Left cardiac atrium (tissue), 4 donors: ENCODE measurements around the gene PLCB2. TPM values are rescaled to one million over a fixed set of nuclear protein-coding genes. Genes with fewer than 3 reads are reported as not detected.

Experiments used
- ATAC-seq, 2 donors: fragments of 200-7000 bp; cut with Tn5 transposase; one replicate each; pipeline ENCODE4 v1.9.1; 2020; ENCODE audit warnings: mild to moderate bottlenecking in 2 of 2, moderate library complexity in 2 of 2
- DNase-seq: peaks from one replicate; pipeline ENCODE4 v3.0.0-alpha.2; 2020
- intact Hi-C, 2 donors: fragments of 100-400 bp; cut with DNase I; formaldehyde crosslinking; loops; one replicate each; pipeline versions ENCODE4 v1.14.1 to v1.15.1; 2022 to 2023
- long read RNA-seq: library from polyadenylated mRNA; unstranded; transcript quantifications from one replicate; pipeline ENCODE4 v2.0.0, GENCODE V29; 2021
- total RNA-seq, 2 donors: library from RNA; stranded (reverse); fragmentation: NEBNext Ultra II Directional; extraction: Animal tissue kit (Norgen Biotek cat#: 25700); gene quantifications; one replicate each; pipeline ENCODE4 v1.2.1, GENCODE V29; 2021
- donor health status: DM: no; HTN: yes; CAD: no.
- donor health status: DM: no; HTN: yes; CAD: no; lungs with severe emphysema.
- donor health status: DM: yes; HTN: yes; CAD: no.
- donor health status: Dilated cardiomyopathy.

The PLCB2 gene
- 10 to 100 TPM in 1 of 2 donors, 1 to 10 TPM in 1; 8.4 to 13.5 TPM for total RNA-seq
- long read RNA-seq, result 0 reads

GRCh38 chr15:40307421-40308211 lies at the start of gene PLCB2:
PLCB2 (minus strand) TSS chr15:40307935; CDS start chr15:40307672, 263 bp downstream.
- peak; percentile 47 for DNase-seq
- intact Hi-C loops, result no loop called here

GRCh38 chr15:40357246-40357645 lies 49.5 kb upstream of the PLCB2 start:
- intact Hi-C loops, result no loop called here
- no peak for ATAC-seq
- DNase-seq, result no peak

More at GRCh38 chr15:40307421-40308211, at the start of gene PLCB2:
- peak; percentile 48 to 67 for ATAC-seq

GRCh38 chr15:40355976-40356585 lies 48.3 kb upstream of the PLCB2 start:
- intact Hi-C loops, result no loop called here
- DNase-seq (no peak), ATAC-seq (no peak)

- DNase-seq (no peak), ATAC-seq (peak in 1 of 2 donors; percentile 29)
- intact Hi-C loops, result no loop called here
These were observed 46.9 kb upstream of the PLCB2 start for GRCh38 chr15:40354408-40355171.

- intact Hi-C loops, result no loop called here
- DNase-seq (no peak), ATAC-seq (no peak)
These were observed 46.0 kb upstream of the PLCB2 start for GRCh38 chr15:40353697-40354096.

- intact Hi-C loops, result no loop called here
- no peak for DNase-seq
These were observed 44.7 kb upstream of the PLCB2 start for GRCh38 chr15:40352281-40352901.

GRCh38 chr15:40349163-40349562 lies 41.4 kb upstream of the PLCB2 start:
- no peak for DNase-seq
- intact Hi-C loops, result no loop called here

More at GRCh38 chr15:40352281-40352901, 44.7 kb upstream of the PLCB2 start:
- no peak for ATAC-seq

GRCh38 chr15:40348474-40348870 lies 40.7 kb upstream of the PLCB2 start:
- ATAC-seq, result peak in 1 of 2 donors; percentile 15
- DNase-seq, result no peak
- intact Hi-C loops, result no loop called here

More at GRCh38 chr15:40349163-40349562, 41.4 kb upstream of the PLCB2 start:
- no peak for ATAC-seq

GRCh38 chr15:40347559-40348473 lies 40.1 kb upstream of the PLCB2 start:
- intact Hi-C loops, result no loop called here
- ATAC-seq (no peak), DNase-seq (no peak)

GRCh38 chr15:40346579-40347558 lies 39.1 kb upstream of the PLCB2 start:
- DNase-seq (no peak), ATAC-seq (no peak)
- intact Hi-C loops, result no loop called here

GRCh38 chr15:40345867-40346578 lies 38.3 kb upstream of the PLCB2 start:
- intact Hi-C loops, result no loop called here
- ATAC-seq (no peak), DNase-seq (no peak)

- intact Hi-C loops, result no loop called here
- ATAC-seq (no peak), DNase-seq (no peak)
These were observed 37.6 kb upstream of the PLCB2 start for GRCh38 chr15:40345225-40345866.

- peak in 1 of 2 donors; percentile 4 for ATAC-seq
- intact Hi-C loops, result loop anchor here in 1 of 2 donors (5.0 kb wide), 1 partner anchor 78 kb away; no protein-coding TSS in a partner anchor
- peak; percentile 58 for DNase-seq
These were observed 36.9 kb upstream of the PLCB2 start for GRCh38 chr15:40344631-40345120.

- DNase-seq, result no peak
- ATAC-seq, result no peak
- intact Hi-C loops, result loop anchor here in 1 of 2 donors (5.0 kb wide), 1 partner anchor 78 kb away; no protein-coding TSS in a partner anchor
These were observed 36.5 kb upstream of the PLCB2 start for GRCh38 chr15:40344217-40344616.

- ATAC-seq (no peak), DNase-seq (peak; percentile 66)
- intact Hi-C loops, result loop anchor here in 1 of 2 donors (5.0 kb wide), 1 partner anchor 79 kb away; no protein-coding TSS in a partner anchor
These were observed 35.8 kb upstream of the PLCB2 start for GRCh38 chr15:40343512-40343911.
